GM21737 (cell line): ENCODE measurements around the gene GPR183.

ENCODE experiments used
- ATAC-seq: cut with Tn5 transposase; IDR thresholded peaks from one replicate; pipeline ENCODE4 v1.9.1; 2021; ENCODE audit warnings: mild to moderate bottlenecking, moderate library complexity; ENCODE audit not compliant: unreplicated experiment

The GPR183 gene

DNA sequence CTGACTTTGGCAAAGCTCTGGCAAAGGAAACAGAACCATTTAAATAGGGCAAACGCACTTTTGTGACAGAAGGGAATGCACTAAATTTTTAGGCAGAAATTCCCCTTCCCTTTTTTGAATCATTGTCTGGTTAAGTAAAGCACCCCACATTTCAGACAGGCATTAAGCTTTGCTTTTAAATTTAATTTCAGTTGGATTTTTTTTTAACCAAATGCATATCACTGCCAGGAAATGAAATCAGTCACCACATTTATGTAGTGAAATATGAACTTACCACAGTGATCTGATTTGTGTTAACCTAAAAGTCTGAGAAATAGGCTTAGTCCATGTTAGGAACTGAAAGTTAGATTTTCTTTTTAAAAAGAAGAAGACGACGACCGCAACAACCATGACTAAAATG is 10.8 kb downstream of the GPR183 start:
- ATAC-seq, result peak; percentile 44

DNA sequence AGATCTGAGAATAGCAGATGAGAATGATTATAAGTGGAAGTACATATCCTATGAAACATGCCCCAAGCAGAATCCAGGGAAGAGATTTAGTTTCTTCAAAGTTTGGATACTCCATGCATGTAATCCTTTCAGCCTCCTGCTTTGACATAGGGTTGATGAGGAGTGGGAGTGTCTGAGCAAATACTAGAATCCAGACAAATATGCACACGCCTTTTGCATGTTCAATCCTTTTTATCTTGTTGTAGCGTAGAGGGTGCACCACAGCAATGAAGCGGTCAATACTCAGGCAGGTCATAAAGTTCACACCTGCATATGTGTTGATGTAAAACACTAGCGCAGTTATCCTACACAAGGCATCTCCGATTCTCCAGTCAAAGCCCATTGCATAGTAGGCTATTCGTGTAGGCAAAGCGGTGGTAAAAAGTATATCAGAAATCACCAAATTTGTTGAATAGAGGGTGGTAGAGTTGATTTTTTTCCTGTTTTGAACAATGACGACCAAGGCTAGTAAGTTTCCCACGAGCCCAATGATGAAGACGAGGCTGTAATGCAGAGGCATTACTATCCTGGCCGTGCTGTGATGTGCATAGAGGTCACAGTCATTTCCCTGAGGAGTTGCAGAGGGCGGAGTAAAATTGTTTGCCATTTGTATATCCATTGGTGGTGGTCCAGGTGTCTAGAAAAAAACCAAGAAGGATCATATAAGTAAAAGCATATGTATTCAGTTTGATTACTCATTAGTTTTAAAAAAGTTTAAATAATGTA is 11.5 kb downstream of the GPR183 start:
- no peak for ATAC-seq

DNA sequence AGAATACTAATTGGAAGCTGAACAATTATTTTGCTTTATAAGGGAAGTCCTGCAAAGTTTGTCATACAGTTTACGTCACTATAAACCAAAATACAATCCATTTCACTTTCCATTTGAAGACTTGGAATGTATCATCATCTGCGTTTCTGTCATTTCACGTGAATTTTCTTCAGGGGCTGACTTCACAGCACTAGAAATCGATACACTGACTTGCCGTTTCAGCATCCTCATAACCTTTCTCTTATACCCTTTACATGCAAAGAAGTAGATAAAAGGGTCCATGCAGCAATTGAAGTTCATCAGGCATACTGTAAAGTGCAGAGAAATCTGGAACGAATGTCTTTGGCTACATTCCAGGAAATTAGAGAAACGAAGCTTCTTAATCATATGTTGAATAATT is 12.2 kb downstream of the GPR183 start:
- ATAC-seq, result no peak

DNA sequence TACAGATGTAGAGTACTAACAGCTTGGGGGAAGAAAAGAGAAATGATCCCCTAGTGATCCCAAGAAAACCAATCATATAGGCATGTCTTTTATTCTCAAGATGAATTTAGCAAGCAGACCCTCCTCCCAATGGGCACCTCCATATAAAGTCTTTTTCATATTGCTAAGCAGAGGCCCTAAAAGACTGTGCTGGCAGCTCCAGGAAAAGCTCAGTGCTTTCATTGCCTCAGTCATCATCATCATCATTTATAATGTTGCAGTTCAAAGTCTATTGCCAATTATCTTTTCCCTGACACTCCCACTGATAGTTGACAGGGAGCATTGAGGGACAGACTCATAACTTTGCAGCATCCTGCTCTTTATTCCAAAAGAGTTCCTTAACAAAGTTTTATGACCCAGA is 13.0 kb downstream of the GPR183 start:
- no peak for ATAC-seq

DNA sequence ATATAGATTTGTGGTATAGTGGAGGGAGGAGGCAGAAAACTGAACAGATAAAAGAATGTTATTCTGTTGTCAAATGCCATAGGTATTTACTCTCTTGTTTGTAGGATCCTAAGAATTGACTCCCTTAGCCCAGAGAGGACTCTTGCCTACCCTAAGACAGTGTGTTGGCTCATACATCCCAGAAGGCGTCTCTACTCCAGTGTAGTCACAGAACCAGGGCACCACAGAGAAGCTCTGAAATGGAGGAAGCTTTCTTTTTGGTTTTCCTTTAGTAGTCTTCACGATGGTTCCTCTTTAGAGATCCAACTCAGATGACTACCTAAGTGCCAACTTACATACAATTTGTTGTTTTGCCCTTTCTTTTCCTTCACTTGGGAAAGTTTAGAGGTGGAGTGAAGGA is 14.0 kb downstream of the GPR183 start:
- no peak for ATAC-seq

DNA sequence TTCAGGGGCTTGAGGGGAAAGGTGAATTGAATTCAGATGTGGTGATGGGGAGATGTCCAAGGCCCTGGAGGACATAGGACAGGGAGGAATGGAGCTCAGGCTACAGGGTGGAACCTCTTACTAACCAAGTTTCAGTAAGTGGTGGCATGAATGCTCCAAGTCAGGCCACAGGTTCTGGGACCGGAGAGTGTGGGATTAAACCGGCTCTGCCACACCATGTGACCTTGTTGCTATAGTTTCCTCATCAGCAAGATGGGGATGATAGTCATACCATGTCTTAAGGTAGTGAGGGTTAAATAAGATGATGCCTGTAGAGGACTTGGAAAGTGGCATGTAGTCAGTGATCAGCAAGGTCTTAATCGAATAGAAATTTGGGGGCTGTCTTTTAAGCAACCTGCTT is 16.3 kb downstream of the GPR183 start:
- ATAC-seq, result no peak

DNA sequence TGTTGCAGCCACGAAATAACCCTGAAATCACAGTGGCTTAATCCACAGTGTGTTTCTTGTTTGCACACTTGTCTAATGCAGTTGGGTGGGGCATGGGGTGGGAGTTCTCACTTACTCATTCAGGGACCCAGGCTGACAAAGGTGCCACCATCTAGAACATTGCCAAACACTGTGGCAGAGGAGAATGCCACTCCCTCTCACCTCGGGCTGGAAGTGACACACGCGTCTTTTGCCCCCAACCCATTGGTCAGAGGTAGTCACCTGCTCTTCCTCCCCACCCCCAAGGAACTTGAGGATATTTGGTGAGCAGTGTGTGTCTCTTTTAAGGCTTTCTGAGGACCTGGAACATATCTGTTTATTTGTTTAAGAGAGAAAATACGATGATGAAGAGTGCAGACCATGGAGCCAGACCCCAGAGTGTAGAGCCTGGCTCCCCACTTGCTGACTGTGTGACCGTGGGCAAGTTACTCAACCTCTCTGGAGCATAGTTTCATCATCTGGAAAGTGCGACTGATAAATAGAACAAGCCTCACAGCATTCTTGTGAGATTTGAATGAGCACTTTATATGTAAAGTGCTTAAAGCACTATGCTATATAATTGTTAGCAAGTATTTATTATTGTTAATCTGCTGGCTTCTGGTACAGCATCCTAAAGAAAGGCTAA is 17.4 kb downstream of the GPR183 start:
- ATAC-seq, result no peak

DNA sequence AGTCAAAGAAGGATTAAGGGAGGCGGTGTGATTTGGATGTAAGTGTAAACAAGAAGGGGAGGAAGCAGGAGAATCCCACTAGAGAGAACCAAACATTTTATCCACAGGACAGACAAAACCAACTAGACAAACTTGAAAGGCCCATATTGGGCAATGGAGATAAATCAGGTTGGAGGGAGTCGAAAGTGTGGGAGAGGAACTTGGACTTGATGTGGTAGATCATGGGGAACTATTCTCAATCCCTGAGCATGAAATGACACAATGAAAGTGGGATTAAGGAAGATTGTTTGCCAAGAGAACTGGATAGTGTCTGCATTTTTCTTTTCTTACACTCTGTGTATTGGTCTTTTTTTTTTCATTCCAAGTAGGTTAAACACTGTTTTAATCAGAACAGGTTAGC is 17.9 kb downstream of the GPR183 start:
- no peak for ATAC-seq

DNA sequence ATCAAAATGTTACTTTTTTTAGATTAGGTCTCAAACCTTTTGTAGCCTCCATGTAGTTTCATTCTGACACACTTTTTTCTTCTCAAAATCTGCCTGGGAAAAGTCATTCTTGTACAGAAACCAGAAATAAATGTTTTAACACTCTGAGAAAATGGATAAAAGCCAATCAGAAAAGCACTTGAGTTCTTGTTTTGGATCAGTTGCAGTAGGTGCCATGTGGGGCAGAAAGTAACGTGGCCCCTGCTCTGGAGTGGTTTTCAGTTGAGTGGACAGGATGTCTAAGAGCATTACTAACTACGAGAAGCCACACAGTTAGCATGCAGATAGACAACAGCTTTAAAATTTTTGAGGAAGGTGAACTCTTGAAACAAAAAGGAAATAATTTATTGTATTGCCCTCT is 19.1 kb downstream of the GPR183 start:
- ATAC-seq, result peak; percentile 85

DNA sequence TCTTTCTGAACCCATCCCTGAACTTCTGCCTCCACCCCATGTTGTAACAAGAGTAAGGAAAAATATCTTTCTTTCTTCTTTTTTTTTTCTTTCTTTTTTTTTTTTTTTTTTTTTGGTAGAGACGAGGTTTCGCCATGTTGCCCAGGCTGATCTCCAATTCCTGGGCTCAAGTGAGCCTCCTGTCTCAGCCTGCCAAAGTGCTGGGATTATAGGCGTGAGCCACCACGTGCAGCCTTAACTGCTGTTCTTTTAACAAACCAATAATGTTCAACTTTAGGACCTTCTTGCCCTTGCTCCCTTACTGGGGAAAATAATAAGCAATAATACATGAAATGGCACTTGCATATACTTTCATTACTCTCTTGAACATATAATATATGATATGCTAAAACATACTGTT is 19.6 kb downstream of the GPR183 start:
- ATAC-seq, result no peak

DNA sequence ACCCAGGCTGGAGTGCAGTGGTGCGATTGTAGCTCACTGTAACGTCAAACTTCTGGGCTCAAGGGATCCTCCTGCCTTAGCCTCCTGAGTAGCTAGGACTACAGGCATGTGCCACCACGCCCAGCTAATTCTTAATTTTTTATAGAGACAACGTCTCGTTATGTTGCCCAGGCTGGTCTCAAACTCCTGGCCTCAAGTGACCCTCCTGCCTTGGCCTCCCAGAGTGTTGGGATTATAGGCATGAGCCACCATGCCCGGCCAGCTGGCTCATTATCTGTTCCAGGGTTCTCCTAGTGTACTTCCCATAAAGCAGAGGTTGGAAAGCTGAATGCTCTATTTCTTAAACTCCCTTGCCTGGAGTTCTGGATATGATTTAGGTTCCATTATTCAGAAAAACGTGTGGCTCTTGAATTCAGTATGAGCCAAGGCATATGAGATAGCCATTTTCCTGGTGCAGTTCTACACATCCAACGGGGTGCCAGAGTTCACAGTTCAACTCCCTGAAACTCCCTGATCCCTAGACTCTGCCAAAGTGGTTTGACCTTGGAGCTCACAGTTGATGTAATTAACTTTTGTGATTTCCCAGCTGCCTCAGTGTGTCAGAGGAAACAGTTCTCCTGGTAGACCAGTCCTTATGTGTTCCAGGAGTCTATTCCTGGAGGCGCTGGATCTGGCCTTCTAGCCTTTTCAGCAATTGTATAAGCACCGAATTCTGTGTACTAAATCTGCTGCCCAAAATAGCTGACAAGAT is 21.6 kb downstream of the GPR183 start:
- ATAC-seq, result no peak

DNA sequence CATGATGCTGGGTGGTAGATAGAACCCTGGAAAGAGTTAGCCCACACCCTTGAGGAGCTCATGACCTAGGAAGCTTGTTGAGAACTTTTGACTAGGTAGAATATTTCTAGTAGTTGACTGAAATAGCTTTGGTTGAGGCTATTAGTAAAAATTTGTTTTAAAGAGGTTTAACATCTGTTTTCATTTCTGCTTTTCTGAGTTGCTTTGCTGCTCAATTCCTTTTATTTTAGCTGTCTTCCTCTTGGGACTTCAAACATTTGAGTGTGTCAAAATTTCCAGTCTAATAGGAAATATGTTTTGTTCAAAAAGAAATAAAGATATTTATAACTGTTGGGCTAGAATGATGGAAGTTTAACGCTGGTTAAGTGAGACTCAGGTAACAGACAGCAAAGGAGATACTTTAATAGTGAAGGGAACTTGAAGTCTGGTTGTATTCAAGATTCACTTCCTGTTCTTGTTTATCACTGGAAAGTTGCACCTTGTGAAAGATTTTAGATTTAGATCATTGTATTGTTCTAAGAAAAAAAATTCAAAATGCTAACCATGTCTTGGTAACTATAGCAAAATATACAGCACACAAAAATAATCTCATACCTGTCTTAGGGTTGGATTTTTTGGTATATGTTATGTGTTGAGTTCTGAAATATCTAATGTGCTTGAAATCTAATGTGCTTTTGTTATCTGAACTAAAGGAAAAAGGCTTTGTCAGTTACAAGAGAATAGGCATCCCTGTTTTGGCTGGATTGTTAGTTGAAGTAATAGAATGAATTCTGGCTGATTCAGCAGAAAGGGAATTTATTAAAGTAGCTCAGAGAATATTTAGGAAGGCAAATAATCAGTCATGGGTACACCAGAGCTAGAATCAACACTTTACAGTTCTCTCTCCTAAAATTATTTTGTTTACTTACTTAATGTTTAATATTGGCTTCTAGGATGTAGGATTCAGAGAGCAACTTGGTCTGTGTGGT is 24.7 kb downstream of the GPR183 start:
- ATAC-seq, result peak; percentile 57

DNA sequence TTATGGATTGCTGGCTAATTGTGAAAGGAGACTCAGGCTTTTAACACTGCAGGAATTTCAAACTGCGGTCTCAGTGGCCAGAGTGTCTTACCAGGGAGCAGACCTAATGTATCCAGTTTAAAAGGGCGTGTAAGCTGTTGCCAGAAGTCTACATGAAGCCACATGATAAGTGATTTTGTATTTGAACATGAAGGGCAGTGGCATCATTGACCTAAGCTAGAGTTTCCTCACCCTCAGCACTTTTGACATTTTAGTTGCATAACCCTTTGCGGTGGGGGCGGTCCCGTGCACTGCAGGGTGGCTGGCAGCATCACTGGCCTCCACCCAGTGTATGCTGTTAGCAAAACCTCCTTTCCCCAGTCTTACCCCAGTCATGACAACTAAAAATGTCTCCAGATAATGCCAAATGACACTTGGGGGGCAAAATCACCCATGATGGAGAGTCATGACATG is 25.4 kb downstream of the GPR183 start:
- ATAC-seq, result peak; percentile 58

DNA sequence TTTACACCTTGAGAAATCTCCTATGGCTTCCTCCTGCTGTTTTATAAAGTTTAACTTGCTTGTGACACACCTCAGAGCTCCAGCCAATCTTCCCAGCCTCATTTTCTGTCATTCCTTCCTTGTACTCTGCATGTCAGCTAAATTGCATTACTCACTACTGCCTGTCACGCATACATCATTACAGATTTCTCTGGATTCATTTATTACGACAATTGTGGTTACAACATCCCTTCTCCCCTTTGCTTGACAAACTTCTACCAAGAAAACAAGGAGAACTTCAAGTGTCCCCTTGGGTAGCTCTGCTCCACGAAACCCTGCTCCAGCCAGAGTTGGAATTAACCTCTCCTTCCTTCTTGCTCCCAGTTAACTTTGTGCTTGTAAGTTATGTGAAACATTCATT is 27.0 kb downstream of the GPR183 start:
- ATAC-seq, result no peak

DNA sequence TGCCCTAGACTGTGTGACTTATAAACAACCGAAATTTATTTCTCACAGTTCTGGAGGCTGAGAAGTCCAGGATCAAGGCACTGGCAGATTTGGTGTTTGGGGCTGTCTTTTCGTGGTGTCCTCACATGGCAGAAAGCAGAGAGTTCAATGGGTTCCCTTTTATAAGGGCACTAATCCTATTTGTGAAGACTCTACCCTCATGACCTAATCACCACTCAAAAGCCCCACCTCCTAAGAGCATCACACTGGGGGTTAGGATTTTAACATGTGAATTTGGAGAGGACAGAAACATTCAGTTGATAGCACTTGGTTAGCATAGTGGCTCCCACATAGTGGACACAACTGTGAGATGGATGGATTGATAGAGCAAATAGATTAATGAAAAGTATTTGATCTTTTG is 27.6 kb downstream of the GPR183 start:
- no peak for ATAC-seq

DNA sequence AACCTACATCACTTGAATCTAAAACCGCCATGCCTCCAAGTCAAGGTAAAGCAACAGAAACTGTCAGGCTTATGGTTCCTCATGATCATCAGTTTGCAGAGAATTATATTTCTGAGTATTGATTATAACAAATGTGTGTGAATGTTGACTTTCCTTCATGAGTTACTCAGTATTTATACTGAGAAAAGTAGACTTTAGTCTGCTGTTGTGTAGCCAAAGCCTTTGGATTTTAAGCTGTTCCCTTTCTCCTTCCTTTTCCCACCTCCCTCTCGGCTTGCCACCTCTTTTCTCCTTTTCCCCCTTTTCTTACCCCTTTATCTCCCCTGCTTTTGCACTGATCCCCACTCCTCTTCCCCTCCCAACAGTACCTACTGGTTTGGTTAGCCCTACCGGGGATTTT is 28.4 kb downstream of the GPR183 start:
- no peak for ATAC-seq

DNA sequence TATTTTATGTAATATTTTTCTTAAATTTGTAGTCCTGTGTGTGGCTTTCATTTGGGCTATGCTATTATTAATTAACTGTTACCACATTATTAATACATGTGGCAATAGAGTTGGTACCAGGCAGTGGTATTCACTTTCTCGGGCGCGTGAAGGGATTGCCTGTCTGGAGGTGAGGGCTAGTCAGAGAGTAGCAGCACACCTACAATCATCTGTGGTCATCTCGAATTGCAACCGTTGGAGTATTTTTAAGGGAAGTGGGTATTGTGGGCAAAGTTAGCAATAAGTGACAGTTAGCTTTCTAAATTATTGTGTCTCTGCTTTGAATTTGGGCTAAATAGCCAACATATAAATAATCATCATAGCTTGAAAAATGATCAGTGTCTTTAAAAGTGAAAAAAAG is 29.0 kb downstream of the GPR183 start:
- no peak for ATAC-seq

DNA sequence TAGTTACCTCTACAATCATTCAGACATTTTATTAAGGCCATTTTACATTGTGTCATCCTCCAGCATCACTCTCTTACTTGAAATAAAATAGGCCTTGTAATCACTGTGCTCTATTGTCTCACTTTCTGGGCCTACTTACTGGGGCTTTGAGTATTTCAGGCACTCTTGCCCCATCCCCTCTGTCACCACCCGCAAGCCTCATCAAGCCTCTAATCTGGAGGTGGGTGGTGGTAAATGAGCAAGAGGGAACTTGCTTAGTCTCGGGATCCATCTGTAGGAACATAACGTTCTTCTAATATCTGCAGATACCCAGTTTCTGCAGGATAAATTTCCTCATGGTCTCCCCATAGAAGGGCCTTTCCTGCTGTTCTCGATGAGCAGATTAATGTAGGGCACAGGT is 29.6 kb downstream of the GPR183 start:
- no peak for ATAC-seq

DNA sequence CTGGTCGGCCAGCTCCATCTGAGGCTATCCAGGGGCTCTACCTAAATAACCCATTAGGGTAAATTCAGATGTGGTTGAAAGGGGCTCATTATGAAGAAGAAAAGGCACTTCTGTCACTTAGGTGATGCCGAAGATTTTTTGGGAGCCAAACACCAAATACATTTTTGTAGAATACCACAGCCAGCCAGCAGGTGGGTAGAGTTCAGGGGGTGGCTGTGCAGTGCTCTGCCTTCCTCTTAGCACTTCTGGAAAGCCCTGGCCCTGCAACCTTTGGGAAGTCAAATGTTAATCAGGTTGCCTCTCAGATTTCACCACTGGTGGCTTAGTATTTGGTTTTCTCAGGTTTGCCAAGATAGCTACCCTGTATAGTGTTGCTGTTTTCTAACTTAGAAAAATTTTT is 30.5 kb downstream of the GPR183 start:
- no peak for ATAC-seq

DNA sequence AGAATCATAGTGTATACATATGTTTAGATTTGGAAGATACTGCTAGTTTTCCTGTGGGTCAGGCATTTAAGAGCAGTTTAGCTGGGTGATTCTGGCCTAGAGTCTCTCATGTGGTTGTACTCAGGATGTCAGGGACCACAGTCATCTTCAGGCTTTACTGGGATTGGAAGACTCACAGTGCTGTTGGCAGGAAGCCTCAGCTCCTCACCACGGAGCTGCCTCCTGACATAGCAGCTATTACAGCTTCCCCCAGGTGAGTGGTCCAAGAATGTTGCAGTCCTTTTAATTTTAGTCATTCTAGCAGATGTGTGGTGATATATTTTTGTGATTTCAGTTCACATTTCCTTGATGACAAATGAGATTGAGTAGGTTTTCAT is 32.1 kb downstream of the GPR183 start:
- no peak for ATAC-seq

DNA sequence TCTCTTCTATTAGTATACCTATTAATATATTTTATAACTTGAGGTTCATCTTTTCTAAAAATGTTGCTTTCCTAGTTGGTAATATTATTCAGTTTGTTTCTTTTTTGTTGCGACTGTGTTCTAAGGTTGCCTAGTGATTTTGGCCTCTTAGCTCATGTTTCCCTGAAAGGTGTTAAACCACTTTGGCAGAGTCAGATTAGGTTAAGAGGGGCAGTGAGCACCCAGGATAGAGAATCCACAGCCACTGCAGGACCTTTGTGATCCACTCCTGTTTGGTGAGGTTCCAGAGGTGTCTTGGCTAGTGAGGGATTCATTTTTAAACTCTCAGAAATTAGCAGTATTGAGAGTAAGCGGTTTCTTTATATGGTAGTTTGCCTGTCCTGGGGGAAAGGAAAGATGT is 34.1 kb downstream of the GPR183 start:
- no peak for ATAC-seq
